Lung (tissue), 12 donors: ENCODE data around the gene TPI1. TPM values are rescaled to one million over a fixed set of nuclear protein-coding genes. Genes with fewer than 3 reads are reported as not detected.
A peak's percentile ranks its signal among the peaks of the same experiment; 100 is the strongest.

ENCODE experiments used
- ATAC-seq: fragments of 200-7000 bp; cut with Tn5 transposase; one replicate; pipeline ENCODE4 v1.9.1; 2020; ENCODE audit warnings: moderate number of reproducible peaks; ENCODE audit not compliant: insufficient read depth, low FRiP score
- DNase-seq, 3 donors: peaks; one replicate each; pipeline ENCODE4 v3.0.0-alpha.2; 2013 to 2017
- H3K27ac ChIP-seq, 2 donors: one replicate each; pipeline ENCODE4 v1.5.1; 2013; ENCODE audit warnings: mild to moderate bottlenecking in 2 of 2, moderate library complexity in 2 of 2, control low read depth in 1 of 2, inconsistent platforms in 1 of 2, low read depth in 1 of 2, low read length in 1 of 2
- H3K27me3 ChIP-seq, 3 donors: one replicate each; pipeline ENCODE4 v1.5.1; 2013; ENCODE audit warnings: low read length in 2 of 3; ENCODE audit not compliant: control insufficient read depth in 3 of 3, insufficient read depth in 3 of 3
- H3K36me3 ChIP-seq, 4 donors: one replicate each; pipeline ENCODE4 v1.5.1; 2013; ENCODE audit warnings: low read length in 4 of 4, mild to moderate bottlenecking in 1 of 4, moderate library complexity in 1 of 4; ENCODE audit not compliant: control insufficient read depth in 4 of 4, insufficient read depth in 4 of 4
- H3K4me1 ChIP-seq, 5 donors: one replicate each; pipeline ENCODE4 v1.5.1; 2013; ENCODE audit warnings: low read length in 5 of 5, mild to moderate bottlenecking in 2 of 5, moderate library complexity in 1 of 5; ENCODE audit not compliant: control insufficient read depth in 5 of 5, insufficient read depth in 5 of 5
- H3K4me3 ChIP-seq: one replicate; pipeline ENCODE4 v1.5.1; 2013; ENCODE audit warnings: mild to moderate bottlenecking, control low read depth, moderate library complexity
- H3K9ac ChIP-seq, 2 donors: one replicate each; pipeline ENCODE4 v1.5.1; 2013; ENCODE audit warnings: low read length in 2 of 2, control low read depth in 1 of 2; ENCODE audit not compliant: insufficient read depth in 1 of 2
- H3K9me3 ChIP-seq, 4 donors: one replicate each; pipeline ENCODE4 v1.5.1; 2013; ENCODE audit warnings: low read length in 3 of 4, mild to moderate bottlenecking in 1 of 4, moderate library complexity in 1 of 4; ENCODE audit not compliant: control insufficient read depth in 4 of 4, insufficient read depth in 3 of 4
- CTCF ChIP-seq: IDR thresholded peaks from 2 replicates; pipeline ENCODE4 v1.5.1; 2012; ENCODE audit warnings: mild to moderate bottlenecking; ENCODE audit errors: control extremely low read depth, extremely low read depth
- WGBS, 2 donors: extraction: QIAGEN DNeasy Blood & Tissue Kit; methylation state at CpG; one replicate each; pipeline ENCODE4 v1.1.7; 2013; 5-methylcytosine and 5-hydroxymethylcytosine counted together
- polyA plus RNA-seq, 2 donors: library from polyadenylated mRNA; stranded (reverse); fragments of 200-250 nt; gene quantifications; one replicate each; pipeline ENCODE4 v1.2.1, GENCODE V29; 2013
- total RNA-seq, 2 donors: library from RNA; depleted of rRNA in 1 of 2; stranded (reverse); fragments of >200 nt in 1 of 2; gene quantifications; one replicate each; pipeline ENCODE4 v1.2.1, GENCODE V29; 2014 to 2021
- donor health status: control.
- donor health status: control.
- donor health status: Bipolar disorder and iron deficiency.
- donor health status: healthy.
- donor health status: DM: yes; HTN: yes; CAD: no.

Gene TPI1
- total and polyA plus RNA-seq, 4 donors, result 256 to 1,097 (median 435) TPM

- TF ChIP-seq CTCF, result no peak
- H3K36me3 ChIP-seq, result no peaks in the 10 kb centered on the region
- DNase-seq, result no peak
- no peak for ATAC-seq
- no peaks in the 10 kb centered on the region for H3K9me3 ChIP-seq
- peaks cover 0 to 6% (median 0%) of the 10 kb centered on the region in 5 donors for H3K4me1 ChIP-seq
- no peak overlapping the region for H3K4me3 ChIP-seq
- H3K9ac ChIP-seq, result no peak overlapping the region
- WGBS, 2 donors, result 85 to 88% methylated on average over 6 of the region's 6 CpGs
- H3K27ac ChIP-seq, result no peak overlapping the region
- no peaks in the 10 kb centered on the region for H3K27me3 ChIP-seq
These were observed 29.6 kb downstream of the TPI1 start for GRCh38 chr12:6896846-6897435.

DNA sequence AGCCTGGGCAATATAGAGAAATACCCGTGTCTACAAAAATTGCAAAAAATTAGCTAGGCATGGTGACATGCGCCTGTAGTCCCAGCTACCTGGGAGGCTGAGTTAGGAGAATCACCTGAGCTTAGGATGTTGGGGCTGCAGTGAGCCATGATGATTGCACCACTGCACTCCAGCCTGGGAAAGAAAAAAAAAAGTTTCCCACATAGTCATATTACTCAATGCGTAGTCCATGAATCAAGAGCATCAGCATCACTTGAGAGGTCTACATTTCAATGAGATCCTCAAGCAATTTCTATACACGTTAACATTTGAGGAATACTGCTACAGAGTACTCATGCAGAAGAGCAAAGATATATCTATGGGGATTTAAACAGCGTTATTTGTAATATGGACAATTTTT lies 32.1 kb downstream of the TPI1 start:
- Histone ChIP-seq H3K4me3 (no peak overlapping the region), H3K27ac (no peak overlapping the region), H3K4me1 (peaks cover 0 to 11% (median 4%) of the 10 kb centered on the region in 5 donors), H3K27me3 (no peaks in the 10 kb centered on the region), H3K36me3 (no peaks in the 10 kb centered on the region), H3K9ac (no peak overlapping the region), H3K9me3 (no peaks in the 10 kb centered on the region)
- no peak for DNase-seq
- ATAC-seq, result no peak
- WGBS, 2 donors, result 62 to 64% methylated on average over 5 of the region's 5 CpGs
- no peak for TF ChIP-seq CTCF

DNA sequence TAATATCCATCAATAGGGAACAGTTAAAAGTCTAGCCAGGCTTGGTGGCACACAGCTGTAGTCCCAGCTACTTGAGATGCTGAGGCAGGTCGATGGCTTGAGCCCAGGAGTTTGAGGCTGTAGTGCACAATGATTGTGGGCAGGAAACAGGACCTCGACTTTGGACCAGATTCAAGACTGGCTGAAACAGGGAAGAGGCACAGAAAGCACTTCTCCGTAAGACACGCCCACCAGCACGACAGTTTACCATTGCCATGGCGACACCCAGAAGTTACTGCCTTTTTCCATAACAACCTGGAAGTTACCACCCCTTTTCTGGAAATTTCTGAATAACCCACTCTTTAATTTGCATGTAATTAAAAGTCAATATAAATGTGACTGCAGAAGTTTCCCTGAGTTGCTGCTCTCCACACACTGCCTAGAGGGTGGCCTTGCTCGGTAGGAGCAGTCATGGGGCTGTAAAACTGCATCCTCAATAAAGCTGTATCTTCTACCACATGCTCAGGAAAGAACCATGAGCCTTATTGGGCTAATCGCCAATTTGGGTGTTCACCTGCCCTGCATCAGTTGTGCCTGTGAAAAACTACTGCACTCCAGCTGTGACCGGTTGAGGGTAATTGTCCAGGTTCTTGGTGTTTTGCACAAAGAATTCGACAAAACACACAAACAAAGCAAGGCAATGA lies 32.6 kb downstream of the TPI1 start:
- Histone ChIP-seq H3K9me3 (no peaks in the 10 kb centered on the region), H3K27me3 (no peaks in the 10 kb centered on the region), H3K36me3 (no peaks in the 10 kb centered on the region), H3K4me1 (peaks cover under 1 to 13% (median 5%) of the 10 kb centered on the region in 5 donors), H3K4me3 (no peak overlapping the region), H3K9ac (no peak overlapping the region), H3K27ac (peak overlapping the region in 1 of 2 donors; percentile 65)
- WGBS, 2 donors, result 37 to 42% methylated on average over 10 of the region's 10 CpGs
- no peak for TF ChIP-seq CTCF
- ATAC-seq (no peak), DNase-seq (peak; percentile 71 to 77 (median 74))
